ENCODE measurements around the gene SCMH1.

DNA sequence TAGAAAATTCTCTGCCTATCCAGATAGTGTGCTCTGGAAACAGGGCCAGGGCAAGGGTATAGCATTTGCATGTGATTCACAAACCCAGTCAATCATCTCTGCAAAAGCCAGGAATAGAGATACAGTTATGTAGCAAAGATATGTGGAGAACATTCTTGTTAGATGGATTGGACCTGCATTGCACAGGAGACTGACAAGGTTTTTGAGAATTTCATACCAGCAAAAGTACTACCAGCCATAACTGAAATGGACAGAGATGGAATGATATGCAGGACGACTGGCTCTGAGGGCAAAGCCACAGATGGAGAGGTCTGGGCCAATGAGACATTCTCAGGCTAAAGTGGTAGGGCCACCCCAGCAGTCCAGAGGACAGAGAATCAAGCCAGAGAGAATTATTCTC lies 24.7 kb downstream of the SCMH1 start:
- TF ChIP-seq POLR2A (IDR thresholded peaks at IDR 0.05): no peak
- TF ChIP-seq, protein P1, sequence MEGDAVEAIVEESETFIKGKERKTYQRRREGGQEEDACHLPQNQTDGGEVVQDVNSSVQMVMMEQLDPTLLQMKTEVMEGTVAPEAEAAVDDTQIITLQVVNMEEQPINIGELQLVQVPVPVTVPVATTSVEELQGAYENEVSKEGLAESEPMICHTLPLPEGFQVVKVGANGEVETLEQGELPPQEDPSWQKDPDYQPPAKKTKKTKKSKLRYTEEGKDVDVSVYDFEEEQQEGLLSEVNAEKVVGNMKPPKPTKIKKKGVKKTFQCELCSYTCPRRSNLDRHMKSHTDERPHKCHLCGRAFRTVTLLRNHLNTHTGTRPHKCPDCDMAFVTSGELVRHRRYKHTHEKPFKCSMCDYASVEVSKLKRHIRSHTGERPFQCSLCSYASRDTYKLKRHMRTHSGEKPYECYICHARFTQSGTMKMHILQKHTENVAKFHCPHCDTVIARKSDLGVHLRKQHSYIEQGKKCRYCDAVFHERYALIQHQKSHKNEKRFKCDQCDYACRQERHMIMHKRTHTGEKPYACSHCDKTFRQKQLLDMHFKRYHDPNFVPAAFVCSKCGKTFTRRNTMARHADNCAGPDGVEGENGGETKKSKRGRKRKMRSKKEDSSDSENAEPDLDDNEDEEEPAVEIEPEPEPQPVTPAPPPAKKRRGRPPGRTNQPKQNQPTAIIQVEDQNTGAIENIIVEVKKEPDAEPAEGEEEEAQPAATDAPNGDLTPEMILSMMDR (IDR thresholded peaks at IDR 0.05): no peak
